Motor neuron (in vitro differentiated cells): ENCODE measurements around the gene GAS1. TPM values are rescaled to one million over a fixed set of nuclear protein-coding genes. Genes with fewer than 3 reads are reported as not detected.

Source experiments
- ATAC-seq, 8 experiments: fragments of 200-7000 bp; cut with Tn5 transposase; replicated peaks in 6 of 8; 2 replicates each; pipeline ENCODE4 v1.8.0; 2021; ENCODE audit warnings: mild to moderate bottlenecking in 8 of 8, moderate library complexity in 8 of 8
- H3K27ac ChIP-seq, 2 donors: fragments of 250-450 bp; sonication (Bioruptor Pico); 2 replicates each; pipeline ENCODE4 v1.9.0; 2021; ENCODE audit warnings: antibody characterized with exemption in 2 of 2, mild to moderate bottlenecking in 2 of 2, moderate library complexity in 1 of 2
- H3K4me1 ChIP-seq, 2 donors: fragments of 250-450 bp; sonication (Bioruptor Pico); replicated peaks in 1 of 2; 2 replicates each; pipeline ENCODE4 v1.6.1; 2021; ENCODE audit warnings: antibody characterized with exemption in 2 of 2, mild to moderate bottlenecking in 2 of 2, moderate library complexity in 1 of 2
- H3K4me3 ChIP-seq, 5 donors: fragments of 250-450 bp; sonication (Bioruptor Pico); 2 replicates each; pipeline ENCODE4 v1.9.0; 2021; ENCODE audit warnings: antibody characterized with exemption in 5 of 5, mild to moderate bottlenecking in 5 of 5, moderate library complexity in 4 of 5
- WGBS, 10 experiments: fragments of 450-650 bp; shearing (Covaris generic); methylation state at CpG; one replicate each; pipeline ENCODE4 v1.0.0; 2022; 5-methylcytosine and 5-hydroxymethylcytosine counted together
- in situ Hi-C, 9 experiments: fragments of 400-800 bp; cut with MboI; loops; one replicate each; pipeline ENCODE4 v1.15.0; 2021; ENCODE audit warnings: low sequenced_read_pairs in 9 of 9, low pct_unique_long_range_greater_than_20kb in 2 of 9; ENCODE audit not compliant: unreplicated experiment in 9 of 9
- total RNA-seq, 8 experiments: library from RNA; unstranded; fragments of 300-600 nt; gene quantifications; 2 replicates each; pipeline versions ENCODE4 v1.2.3 to v1.2.4, GENCODE V29; 2022

Gene GAS1, protein sequence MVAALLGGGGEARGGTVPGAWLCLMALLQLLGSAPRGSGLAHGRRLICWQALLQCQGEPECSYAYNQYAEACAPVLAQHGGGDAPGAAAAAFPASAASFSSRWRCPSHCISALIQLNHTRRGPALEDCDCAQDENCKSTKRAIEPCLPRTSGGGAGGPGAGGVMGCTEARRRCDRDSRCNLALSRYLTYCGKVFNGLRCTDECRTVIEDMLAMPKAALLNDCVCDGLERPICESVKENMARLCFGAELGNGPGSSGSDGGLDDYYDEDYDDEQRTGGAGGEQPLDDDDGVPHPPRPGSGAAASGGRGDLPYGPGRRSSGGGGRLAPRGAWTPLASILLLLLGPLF
- 1 to 10 TPM in 6 of 8 experiments, under 1 TPM in 2; 0.84 to 6.4 (median 2.8) TPM for total RNA-seq

DNA sequence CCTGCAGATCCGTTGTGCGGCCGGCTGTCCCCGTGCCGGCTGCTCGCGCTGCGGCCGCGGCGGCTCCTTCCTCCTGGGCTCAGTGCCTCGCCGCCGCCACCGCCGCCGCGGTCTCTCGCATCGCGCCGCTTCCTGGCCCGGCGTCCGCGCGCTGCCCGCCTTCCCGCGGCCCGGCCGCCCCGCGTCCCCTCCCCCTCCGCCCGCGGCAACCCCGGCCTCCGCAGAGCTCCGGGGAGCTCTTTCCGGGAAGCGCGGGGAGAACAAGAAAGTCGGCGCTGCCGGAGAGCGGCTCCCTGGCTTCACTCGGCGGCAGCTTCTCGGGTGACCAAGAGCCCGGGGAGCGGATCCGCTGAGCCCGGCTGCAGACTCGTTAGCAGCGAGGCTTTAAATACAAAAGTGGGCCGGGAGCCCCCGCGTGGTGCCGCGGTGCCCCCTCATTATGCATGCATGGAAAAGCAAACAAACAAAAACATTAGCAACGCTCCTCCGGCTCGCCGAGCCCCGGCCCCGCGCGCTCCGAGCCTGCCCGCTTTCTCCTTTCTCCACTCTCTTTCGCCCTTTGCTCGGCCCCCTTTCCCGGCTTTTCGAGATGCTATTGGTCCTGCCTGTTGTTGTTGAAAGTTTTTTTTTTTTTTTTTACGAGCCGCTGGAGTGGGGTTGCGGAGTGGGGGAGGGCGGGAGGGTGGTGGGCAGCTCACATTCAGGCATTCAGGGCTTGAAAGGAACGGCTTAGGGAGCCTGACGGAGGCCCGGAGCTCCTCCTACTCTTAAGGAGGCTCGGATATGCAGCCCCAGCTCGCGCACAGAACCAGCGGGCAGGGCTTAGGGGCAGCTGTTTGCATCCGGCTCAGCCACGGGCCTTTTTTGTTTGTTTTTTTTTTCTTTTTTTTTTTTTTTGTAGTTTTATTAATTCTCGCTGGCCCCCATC is at the start of gene GAS1:
Gene GAS1 (minus strand): TSS at position 361 of the 928 bp plus-strand sequence. CDS start 727 bp downstream, outside the sequence.
- H3K27ac ChIP-seq, result peak within 1 kb of the TSS; percentile 68 to 79
- 0 to 3% (median 0%) methylated on average over 5 to 23 of the region's 89 CpGs; no CpG with 5 or more reads in 2 of the 10 experiments for WGBS, 10 experiments
- in situ Hi-C loops, result loop anchor here in 3 of 9 experiments (25.0 kb wide), 3 partner anchors 285 to 460 kb away; no protein-coding TSS in a partner anchor

GRCh38 chr9:86994231-86994630 is 46.9 kb upstream of the GAS1 start:
- Histone ChIP-seq H3K4me3 (no peak overlapping the region), H3K27ac (no peak overlapping the region), H3K4me1 (no peaks in the 10 kb centered on the region)
- in situ Hi-C loops, result no loop called here
- WGBS, 10 experiments, result 0 to 100% (median 44%) methylated on average over 1 of the region's 1 CpG; no CpG with 5 or more reads in 1 of the 10 experiments
- ATAC-seq, result no peak

More for the DNA sequence above, at the start of gene GAS1:
- Histone ChIP-seq H3K4me1 (peaks cover 7 to 18% of the 10 kb centered on the region in 2 donors), H3K4me3 (peak within 1 kb of the TSS; percentile 45 to 84 (median 63))
- ATAC-seq, result peak; percentile 56 to 83 (median 80)

DNA sequence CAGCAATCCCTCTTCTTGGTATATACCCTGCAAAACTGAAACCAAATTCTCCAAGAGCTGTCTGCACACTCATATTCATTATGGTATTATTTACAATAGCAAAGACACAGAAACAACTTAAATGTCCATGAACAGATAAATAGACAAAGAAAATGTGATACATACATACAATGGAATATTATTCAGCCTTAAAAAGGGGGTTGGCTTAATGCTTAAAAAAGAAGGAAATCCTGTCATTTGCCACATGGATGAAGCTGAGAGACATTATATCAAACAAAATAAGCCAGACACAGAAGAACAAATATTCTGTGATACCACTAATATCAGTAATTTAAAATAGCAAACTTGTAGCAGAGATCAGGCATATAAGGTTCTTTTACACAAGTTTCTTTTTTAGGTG is 46.5 kb upstream of the GAS1 start:
- no peak overlapping the region for H3K4me3 ChIP-seq
- in situ Hi-C loops, result no loop called here
- H3K4me1 ChIP-seq, result no peaks in the 10 kb centered on the region
- H3K27ac ChIP-seq, result no peak overlapping the region
- no peak for ATAC-seq

- in situ Hi-C loops, result no loop called here
- WGBS, 10 experiments, result 60 to 79% (median 72%) methylated on average over 3 to 4 of the region's 4 CpGs; no CpG with 5 or more reads in 3 of the 10 experiments
- Histone ChIP-seq H3K27ac (no peak overlapping the region), H3K4me3 (no peak overlapping the region), H3K4me1 (no peaks in the 10 kb centered on the region)
- no peak for ATAC-seq
These were observed 43.8 kb upstream of the GAS1 start for GRCh38 chr9:86991077-86991476.

DNA sequence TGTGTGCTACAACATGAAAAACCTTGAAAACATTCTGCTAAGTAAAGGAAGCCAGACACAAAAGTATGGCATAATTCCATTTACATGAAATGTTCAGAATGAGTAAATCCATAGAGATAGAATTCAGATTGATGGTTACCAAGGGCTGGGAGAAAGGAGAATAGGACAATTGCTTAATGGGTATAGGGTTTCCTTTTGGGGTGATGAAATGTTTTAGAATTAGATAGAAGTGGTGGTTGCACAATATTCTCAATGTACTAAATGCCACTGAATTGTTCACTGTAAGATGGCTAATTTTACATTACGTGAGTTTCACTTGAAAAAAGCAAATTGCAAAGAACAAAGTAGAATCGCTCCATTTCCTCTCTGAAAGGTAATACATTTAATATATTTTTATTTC is 43.0 kb upstream of the GAS1 start:
- Histone ChIP-seq H3K4me3 (no peak overlapping the region), H3K27ac (no peak overlapping the region), H3K4me1 (no peaks in the 10 kb centered on the region)
- in situ Hi-C loops, result no loop called here
- no peak for ATAC-seq
- 72 to 100% (median 96%) methylated on average over 1 to 2 of the region's 2 CpGs for WGBS, 10 experiments

DNA sequence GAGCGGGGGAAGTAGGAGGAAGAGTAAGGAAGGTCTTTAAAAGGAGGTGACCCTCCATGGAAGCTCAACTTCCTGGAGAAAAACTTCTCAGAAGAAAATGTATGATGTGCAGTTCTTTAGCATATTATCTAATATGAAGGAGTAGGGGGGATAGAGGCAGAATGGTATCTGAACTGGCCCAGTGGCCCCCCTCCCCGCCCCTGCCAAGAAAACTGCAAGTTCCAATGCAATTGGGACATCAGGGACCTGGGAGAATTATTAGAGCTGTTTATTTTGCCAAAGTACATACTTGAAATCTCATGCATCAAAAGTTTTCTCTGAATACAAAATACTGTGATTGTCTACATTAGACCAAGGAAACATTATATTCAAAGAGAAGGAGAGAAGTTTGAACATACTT is 40.6 kb upstream of the GAS1 start:
- WGBS, 10 experiments, result 0 to 100% (median 69%) methylated on average over 1 to 2 of the region's 2 CpGs; no CpG with 5 or more reads in 2 of the 10 experiments
- H3K27ac ChIP-seq, result no peak overlapping the region
- no peak for ATAC-seq
- no peak overlapping the region for H3K4me3 ChIP-seq
- in situ Hi-C loops, result no loop called here
- peaks cover 5 to 9% of the 10 kb centered on the region in 2 donors for H3K4me1 ChIP-seq

- peaks cover 5 to 9% of the 10 kb centered on the region in 2 donors for H3K4me1 ChIP-seq
- in situ Hi-C loops, result no loop called here
- H3K4me3 ChIP-seq, result no peak overlapping the region
- H3K27ac ChIP-seq, result no peak overlapping the region
- ATAC-seq, result no peak
- WGBS, 10 experiments, result 80 to 100% (median 97%) methylated on average over 1 to 2 of the region's 2 CpGs; no CpG with 5 or more reads in 2 of the 10 experiments
These were observed 37.9 kb upstream of the GAS1 start for GRCh38 chr9:86985132-86985647.

- H3K4me3 ChIP-seq, result no peak overlapping the region
- H3K27ac ChIP-seq, result no peak overlapping the region
- WGBS, 10 experiments, result 16 to 68% (median 47%) methylated on average over 1 to 10 of the region's 11 CpGs
- in situ Hi-C loops, result no loop called here
- H3K4me1 ChIP-seq, result peaks cover 5 to 9% of the 10 kb centered on the region in 2 donors
- ATAC-seq, result peak in 5 of 8 experiments; percentile 22 to 62 (median 55)
These were observed 36.4 kb upstream of the GAS1 start for GRCh38 chr9:86983620-86984259.

- Histone ChIP-seq H3K4me1 (peaks cover 5 to 9% of the 10 kb centered on the region in 2 donors), H3K27ac (no peak overlapping the region), H3K4me3 (no peak overlapping the region)
- in situ Hi-C loops, result no loop called here
- 25 to 100% (median 92%) methylated on average over 1 to 4 of the region's 4 CpGs for WGBS, 10 experiments
- no peak for ATAC-seq
These were observed 35.9 kb upstream of the GAS1 start for GRCh38 chr9:86983249-86983619.

DNA sequence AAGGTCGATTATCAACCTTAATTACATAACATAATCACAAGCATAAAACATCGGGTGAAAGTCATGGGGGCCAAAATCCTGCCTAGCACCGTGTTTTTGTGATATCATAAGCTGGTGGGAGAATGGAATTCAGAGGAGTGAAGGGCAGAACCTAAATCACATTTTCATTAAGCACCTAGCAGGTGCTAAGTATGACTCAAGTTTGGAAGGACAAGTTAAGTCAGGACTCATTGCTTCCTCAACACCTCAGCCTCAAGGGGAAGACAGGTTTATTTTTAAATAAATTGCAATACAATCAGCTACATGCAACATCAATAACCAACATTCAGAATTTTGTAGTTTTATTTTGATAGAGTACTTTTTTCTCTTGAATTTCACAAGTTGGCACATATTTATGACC is 33.5 kb upstream of the GAS1 start:
- H3K4me1 ChIP-seq, result peaks cover 5 to 9% of the 10 kb centered on the region in 2 donors
- H3K27ac ChIP-seq, result no peak overlapping the region
- no peak for ATAC-seq
- 57 to 100% (median 81%) methylated on average over 1 to 3 of the region's 3 CpGs; no CpG with 5 or more reads in 4 of the 10 experiments for WGBS, 10 experiments
- in situ Hi-C loops, result no loop called here
- H3K4me3 ChIP-seq, result no peak overlapping the region

DNA sequence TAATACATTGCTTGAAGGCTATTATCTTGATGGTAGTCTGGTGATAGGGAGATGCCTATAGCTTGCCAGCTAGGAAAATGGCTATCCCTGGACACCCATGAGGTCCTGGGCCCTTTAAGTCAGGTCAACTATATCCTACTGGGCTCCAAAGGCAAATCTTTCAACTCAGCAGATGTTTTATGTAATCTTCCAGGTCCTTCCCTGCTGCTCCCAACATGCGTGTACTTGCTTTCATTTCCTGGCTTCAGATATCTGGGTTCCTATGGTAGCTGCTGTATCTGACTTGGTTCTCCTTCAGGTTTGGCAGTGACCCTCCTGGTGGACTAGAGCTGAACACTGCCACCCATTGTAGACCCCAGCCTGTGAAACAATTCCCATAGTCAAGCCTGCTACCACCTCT is 32.4 kb upstream of the GAS1 start:
- no peak for ATAC-seq
- Histone ChIP-seq H3K4me3 (no peak overlapping the region), H3K27ac (no peak overlapping the region), H3K4me1 (peaks cover 5 to 9% of the 10 kb centered on the region in 2 donors)
- in situ Hi-C loops, result no loop called here
- WGBS, 10 experiments, result 80 to 100% (median 100%) methylated on average over 1 of the region's 1 CpG; no CpG with 5 or more reads in 5 of the 10 experiments

GRCh38 chr9:86978922-86979474 is 31.7 kb upstream of the GAS1 start:
- H3K27ac ChIP-seq, result no peak overlapping the region
- H3K4me3 ChIP-seq, result no peak overlapping the region
- H3K4me1 ChIP-seq, result peaks cover 4 to 9% of the 10 kb centered on the region in 2 donors
- ATAC-seq, result no peak
- 8 to 92% (median 78%) methylated on average over 1 to 6 of the region's 6 CpGs for WGBS, 10 experiments
- in situ Hi-C loops, result no loop called here
